Inferior parietal cortex (tissue), 1 donor: ENCODE results near the gene MX1.

Source experiments
- DNase-seq: peaks from one replicate; pipeline ENCODE4 v3.0.0-alpha.2; 2016; ENCODE audit errors: extremely low spot score

Gene MX1

DNA sequence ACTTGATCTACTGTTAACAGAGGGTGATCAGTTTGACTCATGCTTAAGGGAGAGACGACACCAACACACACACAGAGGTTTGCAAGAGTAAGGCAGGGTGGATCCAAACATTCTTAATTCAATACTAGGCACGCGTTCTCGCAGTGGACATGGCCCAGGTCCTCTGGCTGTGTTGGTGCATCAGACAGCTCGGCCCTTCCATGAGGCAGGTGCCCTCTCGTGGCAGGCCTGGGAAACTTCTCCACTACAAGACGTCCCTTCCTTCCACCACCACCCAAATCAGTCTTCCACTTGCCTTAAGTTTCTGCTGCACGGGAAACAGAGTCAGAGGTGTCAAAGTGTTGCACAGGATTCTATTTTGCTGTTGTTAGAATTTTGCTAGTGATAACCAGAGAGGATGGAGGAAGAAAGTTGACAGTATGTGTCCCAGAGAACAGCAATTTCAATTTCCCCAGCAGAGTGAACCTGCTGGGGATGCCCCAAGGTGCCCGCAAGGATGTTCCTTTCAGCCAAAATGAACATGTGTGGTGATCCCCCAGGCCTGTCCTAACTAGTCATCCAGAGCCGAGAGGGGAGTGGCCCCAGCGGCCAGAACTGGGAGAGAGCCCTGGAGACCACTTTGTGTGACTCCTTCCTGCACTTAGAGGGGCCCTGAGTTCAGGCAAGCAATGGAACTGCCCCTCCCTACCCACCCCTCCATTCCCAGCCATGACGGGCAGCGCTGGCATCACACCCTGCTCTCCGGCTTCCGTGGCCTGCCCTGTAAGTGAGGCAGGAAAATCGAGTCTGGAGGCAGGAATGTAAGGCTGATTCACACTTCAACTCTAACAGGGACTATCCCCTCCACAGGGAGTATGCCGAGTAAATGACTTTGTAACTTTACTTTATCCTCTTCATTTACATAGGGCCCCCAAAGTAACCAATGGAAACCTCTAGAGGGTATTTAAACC, 34.8 kb downstream of the MX1 start:
- DNase-seq = peak; percentile 47

- DNase-seq = no peak
Observed at GRCh38 chr21:41465176-41465781, 39.2 kb downstream of the MX1 start.

DNA sequence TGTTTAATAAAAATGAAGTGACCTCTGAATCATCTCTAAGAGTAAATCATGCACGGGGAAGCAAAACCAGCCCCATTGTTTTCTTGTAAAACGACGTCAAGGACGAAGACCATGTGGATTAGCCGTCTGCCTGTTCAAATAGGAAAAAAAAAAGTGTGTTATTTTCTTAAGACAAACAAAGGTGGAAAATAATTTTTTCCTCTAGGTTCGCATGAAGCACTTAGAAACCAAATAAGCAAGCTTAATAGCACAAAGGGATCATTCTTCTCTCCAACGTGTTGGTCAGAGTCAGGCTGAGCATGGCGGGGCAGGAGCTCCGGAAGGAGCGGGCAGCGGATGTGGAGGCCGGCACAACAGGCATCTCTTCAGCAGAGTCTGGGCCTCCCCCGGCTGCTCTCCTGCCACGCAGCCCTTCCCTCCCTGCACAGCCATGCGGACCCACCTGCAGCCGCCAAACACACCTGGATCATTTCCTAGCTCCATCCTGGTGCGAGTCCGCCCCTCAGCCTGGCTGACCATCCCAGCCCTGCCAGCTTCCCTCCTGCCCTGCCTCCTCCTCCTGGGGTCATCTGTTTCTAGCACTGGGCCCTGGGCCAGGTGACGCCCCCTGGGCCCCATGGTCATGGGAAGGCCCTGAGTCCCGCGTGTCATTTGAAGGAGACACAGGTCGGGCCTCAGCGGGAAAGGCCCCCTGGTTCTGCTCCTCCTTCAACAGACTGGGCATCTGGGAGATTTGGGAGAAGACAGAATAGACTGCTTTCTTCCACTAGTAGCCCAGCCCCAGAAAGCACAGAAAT, 40.2 kb downstream of the MX1 start:
- DNase-seq = no peak

DNA sequence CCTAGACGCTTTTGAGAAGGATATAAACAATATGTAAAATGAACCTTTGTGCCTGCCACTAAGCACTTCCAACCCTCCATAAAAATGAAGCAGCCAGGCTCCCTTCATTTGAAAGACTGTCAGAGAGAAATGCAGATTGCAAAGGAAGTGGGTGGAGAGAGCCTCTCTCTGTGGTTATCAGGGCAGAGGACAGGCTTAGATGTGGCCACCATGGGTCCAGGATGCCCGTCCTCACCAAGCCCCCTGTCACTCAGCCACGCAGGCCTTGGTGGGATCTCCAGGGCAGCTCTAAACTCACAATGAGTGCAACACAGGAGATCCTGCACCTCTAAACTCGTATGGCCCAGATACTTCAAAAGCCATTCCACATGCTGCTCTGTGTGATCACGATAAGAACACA, 44.0 kb downstream of the MX1 start:
- no peak for DNase-seq

DNA sequence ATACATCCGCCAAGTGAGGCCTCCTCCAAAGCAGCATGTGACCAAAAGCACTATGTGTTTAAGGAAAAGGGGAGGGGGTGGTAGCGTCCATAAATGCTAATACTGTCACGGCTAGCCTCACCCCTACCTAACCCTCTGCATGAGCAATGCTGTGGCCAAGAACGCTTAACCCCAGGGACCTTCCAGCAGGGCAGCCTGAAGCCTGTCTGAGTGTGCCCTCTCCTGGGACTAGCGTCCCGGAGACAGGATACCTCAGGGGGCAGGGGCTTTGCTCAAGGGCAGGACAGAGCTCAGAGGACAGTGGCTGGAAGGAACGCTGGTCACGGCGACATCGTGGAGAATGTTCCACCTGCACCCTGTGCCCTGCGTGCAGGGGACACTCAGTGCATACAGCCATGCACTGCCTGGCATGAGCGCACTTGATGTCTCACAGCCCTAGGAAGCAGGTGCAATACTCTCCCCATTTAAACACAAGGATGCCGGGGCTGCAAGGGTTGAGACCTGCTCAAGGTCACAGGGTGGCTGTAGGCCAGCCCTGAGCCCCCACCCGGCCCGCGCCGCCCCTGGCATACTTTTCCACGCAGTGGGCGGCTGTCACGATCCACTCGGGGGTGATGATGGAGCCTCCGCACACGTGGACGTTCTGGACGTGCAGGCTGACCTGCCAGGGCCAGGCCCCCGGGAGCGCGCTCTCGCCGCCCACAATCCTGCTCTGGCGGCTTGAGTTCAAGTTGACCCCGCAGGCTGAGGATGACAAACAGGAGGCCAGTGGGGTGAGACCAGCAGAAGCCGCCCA, 46.9 kb downstream of the MX1 start:
- no peak for DNase-seq

- no peak for DNase-seq
Observed at GRCh38 chr21:41475714-41476420, 49.8 kb downstream of the MX1 start.

- peak; percentile 8 for DNase-seq
Observed at GRCh38 chr21:41477641-41478318, 51.7 kb downstream of the MX1 start.

- no peak for DNase-seq
Observed at GRCh38 chr21:41478319-41479177, 52.5 kb downstream of the MX1 start.

- DNase-seq = no peak
Observed at GRCh38 chr21:41479686-41480085, 53.6 kb downstream of the MX1 start.

DNA sequence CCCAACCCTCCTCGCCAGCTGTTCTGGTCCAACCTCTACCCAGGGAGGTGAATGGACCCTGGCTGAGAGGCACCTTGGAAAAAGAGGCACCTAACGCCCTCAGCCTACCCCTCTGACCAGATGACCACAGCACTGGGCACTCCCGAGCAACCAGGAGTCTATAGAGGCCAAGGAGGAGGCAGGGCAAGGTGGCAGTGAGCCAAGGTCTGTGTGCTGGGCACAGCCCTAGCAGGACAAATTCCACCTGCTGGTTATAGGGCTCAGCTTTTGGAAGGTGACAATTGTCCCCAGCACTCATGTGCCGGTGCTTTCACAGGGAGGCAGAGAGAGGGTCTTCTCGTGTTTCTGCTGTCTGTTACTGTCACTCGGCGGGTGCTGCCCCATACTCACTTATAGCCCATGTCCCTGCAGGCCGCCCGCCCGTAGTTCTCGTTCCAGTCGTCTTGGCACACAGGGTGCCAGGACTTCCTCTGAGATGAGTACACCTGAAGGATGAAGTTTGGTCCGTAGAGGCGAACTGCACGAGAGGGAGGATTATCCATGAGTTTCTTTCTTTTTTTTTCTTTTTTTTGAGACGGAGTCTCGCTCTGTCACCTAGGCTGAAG, 54.1 kb downstream of the MX1 start:
- DNase-seq = no peak

GRCh38 chr21:41481191-41481590, 55.2 kb downstream of the MX1 start:
- DNase-seq = no peak

DNA sequence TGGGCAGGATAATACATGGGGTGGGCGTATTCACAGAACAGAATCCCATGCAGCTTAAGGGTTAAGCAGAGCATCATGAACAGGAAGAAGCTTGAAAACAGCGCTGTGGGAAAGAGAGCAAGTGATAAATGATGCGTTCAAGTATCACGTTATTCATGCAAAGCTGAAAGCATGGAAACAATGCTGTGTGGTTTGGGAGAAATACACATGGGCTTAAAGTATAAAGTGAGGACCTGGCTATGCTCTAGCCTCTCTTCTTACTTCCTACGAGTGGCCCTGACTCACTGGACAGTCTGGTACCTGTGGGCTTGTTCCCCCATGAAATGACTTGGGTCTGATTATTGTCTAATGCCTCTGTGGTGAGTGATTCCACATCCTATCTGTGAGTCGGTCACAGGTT, 56.3 kb downstream of the MX1 start:
- DNase-seq = no peak

GRCh38 chr21:41482980-41483379, 56.9 kb downstream of the MX1 start:
- no peak for DNase-seq

DNA sequence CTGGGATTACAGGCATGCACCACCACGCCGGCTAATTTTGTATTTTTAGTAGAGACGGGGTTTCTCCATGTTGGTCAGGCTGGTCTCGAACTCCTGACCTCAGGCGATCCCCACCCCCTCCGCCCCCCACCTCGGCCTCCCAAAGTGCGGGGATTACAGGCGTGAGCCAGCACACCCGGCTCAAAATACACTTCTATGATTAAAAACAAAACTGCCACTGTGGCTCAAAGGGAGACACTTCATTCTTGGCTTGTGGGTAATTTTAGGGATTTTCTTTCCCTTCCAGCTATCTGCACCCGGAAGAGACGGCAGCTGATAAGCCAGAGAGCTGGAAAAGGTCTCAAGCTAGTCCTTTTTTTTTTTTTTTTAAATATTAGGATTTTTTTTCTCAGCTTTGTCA, 57.4 kb downstream of the MX1 start:
- no peak for DNase-seq

DNA sequence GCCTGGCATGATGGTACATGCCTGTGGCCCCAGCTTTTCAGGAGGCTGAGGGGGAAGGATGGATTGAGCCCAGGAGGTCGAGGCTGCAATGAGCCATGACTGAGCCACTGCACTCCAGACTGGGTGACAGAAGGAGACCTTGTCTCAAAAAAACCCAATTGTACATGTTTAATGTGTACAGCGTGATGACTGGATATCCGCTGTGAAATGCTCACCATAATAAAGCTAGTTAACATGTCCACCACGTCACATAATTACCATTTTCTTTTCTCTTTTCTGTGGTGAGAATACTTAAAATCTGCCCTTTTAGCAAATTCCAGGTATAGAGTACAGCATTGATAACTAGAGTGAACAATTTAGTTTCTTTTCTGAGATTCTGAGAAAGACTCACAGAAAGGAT, 57.9 kb downstream of the MX1 start:
- DNase-seq = no peak

DNA sequence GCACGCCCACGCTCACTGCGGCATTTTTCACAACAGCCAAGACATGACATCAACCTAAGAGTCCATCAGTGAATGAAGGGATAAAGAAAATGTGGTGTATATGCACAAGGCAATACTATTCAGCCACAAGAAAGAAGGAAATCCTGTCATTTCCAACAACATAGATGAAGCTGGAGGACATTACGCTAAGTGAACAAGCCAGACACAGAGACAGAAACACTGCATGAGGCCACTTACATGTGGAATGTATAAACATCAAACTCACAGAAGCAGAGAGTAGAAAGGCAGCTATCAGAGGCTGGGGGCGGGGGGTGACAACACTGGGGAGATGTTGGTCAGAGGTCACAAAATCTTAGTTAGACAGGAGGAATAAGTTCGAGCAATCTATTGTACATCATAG, 61.0 kb downstream of the MX1 start:
- no peak for DNase-seq

GRCh38 chr21:41488080-41488479, 62.0 kb downstream of the MX1 start:
- DNase-seq = no peak

DNA sequence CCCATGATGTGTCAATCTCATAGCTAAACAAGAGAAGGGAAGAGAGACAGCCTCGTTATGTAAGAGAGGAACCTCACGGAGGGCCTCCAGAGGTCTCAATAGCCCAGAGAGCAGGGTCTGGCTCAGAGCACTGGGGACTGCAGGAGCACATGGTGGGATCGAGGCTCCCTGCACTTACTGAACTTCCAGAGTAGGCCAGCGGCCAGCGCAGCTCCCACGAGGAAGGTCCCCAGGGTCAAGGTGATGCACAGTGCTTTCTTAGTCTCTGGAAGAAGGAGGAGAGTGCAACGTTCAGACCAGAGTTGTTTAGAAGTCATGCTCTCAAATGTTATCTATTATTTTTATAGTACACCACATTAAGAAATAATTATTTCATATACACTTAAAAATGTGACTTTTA, 63.3 kb downstream of the MX1 start:
- DNase-seq = no peak

- DNase-seq = no peak
Observed at GRCh38 chr21:41490330-41490729, 64.3 kb downstream of the MX1 start.
